GM19043 (cell line): ENCODE data around the gene MCU.
"Not testable (repeated sequence)": the region's sequence is repeated elsewhere in the genome, so short reads cannot be mapped to it uniquely, and the experiment has no call there.

Experiments
- ATAC-seq: cut with Tn5 transposase; IDR thresholded peaks from one replicate; pipeline ENCODE4 v1.9.1; 2021; ENCODE audit warnings: low read depth; ENCODE audit not compliant: unreplicated experiment

Gene MCU

GRCh38 chr10:72685264-72685921 is 6.5 kb upstream of the MCU start:
- ATAC-seq: no peak

GRCh38 chr10:72686430-72686829 is 5.5 kb upstream of the MCU start:
- not testable (repeated sequence) for ATAC-seq

GRCh38 chr10:72687035-72687434 is 4.9 kb upstream of the MCU start:
- no peak for ATAC-seq

- ATAC-seq: no peak
Measured at GRCh38 chr10:72688208-72688651, 3.7 kb upstream of the MCU start.

- ATAC-seq: no peak
Measured at GRCh38 chr10:72689660-72690059, 2.3 kb upstream of the MCU start.

- ATAC-seq: no peak
Measured at GRCh38 chr10:72690071-72690755, 1.7 kb upstream of the MCU start.

- no peak for ATAC-seq
Measured at GRCh38 chr10:72691470-72691862, 477 bp upstream of the MCU start.

- ATAC-seq: no peak
Measured at GRCh38 chr10:72692744-72692993, 726 bp downstream of the MCU start.

- ATAC-seq: no peak
Measured at GRCh38 chr10:72692994-72693781, 1.2 kb downstream of the MCU start.

GRCh38 chr10:72694476-72695369 is 2.8 kb downstream of the MCU start:
- no peak for ATAC-seq

- ATAC-seq: no peak
Measured at GRCh38 chr10:72695496-72695895, 3.6 kb downstream of the MCU start.

- no peak for ATAC-seq
Measured at GRCh38 chr10:72697716-72698115, 5.8 kb downstream of the MCU start.

GRCh38 chr10:72702465-72702864 is 10.5 kb downstream of the MCU start:
- ATAC-seq: not testable (repeated sequence)

GRCh38 chr10:72702868-72703581 is 11.1 kb downstream of the MCU start:
- ATAC-seq: peak; percentile 72

- ATAC-seq: no peak
Measured at GRCh38 chr10:72704117-72704516, 12.2 kb downstream of the MCU start.

- ATAC-seq: no peak
Measured at GRCh38 chr10:72709041-72709440, 17.1 kb downstream of the MCU start.

- ATAC-seq: no peak
Measured at GRCh38 chr10:72712136-72712535, 20.2 kb downstream of the MCU start.

GRCh38 chr10:72719941-72720592 is 28.1 kb downstream of the MCU start:
- no peak for ATAC-seq

GRCh38 chr10:72720814-72721660 is 29.1 kb downstream of the MCU start:
- ATAC-seq: no peak
